GM12878 (cell line): Measurements from ENCODE around the gene CLEC20A. TPM values are rescaled to one million over a fixed set of nuclear protein-coding genes. Genes with fewer than 3 reads are reported as not detected.

ENCODE experiments used
- ATAC-seq: fragments of 200-7000 bp; cut with Tn5 transposase; 3 replicates; pipeline ENCODE4 v1.9.1; 2020; ENCODE audit warnings: mild to moderate bottlenecking, moderate library complexity
- BruUV-seq: library from RNA; stranded (reverse); fragments of 400-500 nt; replicated peaks from 2 replicates; lab custom pipeline; 2021; lab: Mats Ljungman, UMichigan
- CTCF ChIA-PET: fragments of 300-600 bp; sonication (Branson Sonifier 250); formaldehyde crosslinking; extraction: SDS; loops from one replicate; lab custom pipeline; 2021; ENCODE audit warnings: inconsistent platforms; lab: Yijun Ruan, JAX
- POLR2A ChIA-PET: fragments of 350-600 bp; formaldehyde crosslinking; extraction: SDS; loops from one replicate; lab custom pipeline; 2021; ENCODE audit warnings: inconsistent platforms; lab: Charles Lee
- RAD21 ChIA-PET: fragments of 300-600 bp; sonication (Branson Sonifier 250); formaldehyde crosslinking; loops from one replicate; lab custom pipeline; 2023; ENCODE audit warnings: antibody characterized with exemption; ENCODE audit not compliant: unreplicated experiment; lab: Charles Lee
- SMC1A ChIA-PET: fragments of 300-600 bp; sonication (Branson Sonifier 250); formaldehyde crosslinking; loops from one replicate; lab custom pipeline; 2023; ENCODE audit not compliant: unreplicated experiment, uncharacterized antibody; lab: Charles Lee
- DNase-seq: peaks from one replicate; pipeline ENCODE4 v3.0.0-alpha.2; 2011; ENCODE audit warnings: low read depth, low spot score
- FAIRE-seq: peaks from 3 replicates; lab custom pipeline; 2011; peaks lifted over from hg19 to GRCh38; lab: Jason Lieb, UNC
- H2AFZ ChIP-seq: 2 replicates; pipeline ENCODE4 v1.6.0; 2011; ENCODE audit warnings: low read depth, low read length, control low read depth; ENCODE audit not compliant: control insufficient read depth
- H3K27ac ChIP-seq: 2 replicates; pipeline ENCODE4 v1.5.1; 2011; ENCODE audit warnings: control low read depth; ENCODE audit not compliant: control insufficient read depth, insufficient read depth
- H3K27me3 ChIP-seq, 2 experiments: replicated peaks in 1 of 2; 2 replicates each; pipeline versions ENCODE4 v1.6.0 to v1.6.1; 2011; ENCODE audit warnings: low read length in 1 of 2; ENCODE audit not compliant: control insufficient read depth in 2 of 2, insufficient read depth in 2 of 2
- H3K36me3 ChIP-seq, 2 experiments: 2 replicates each; pipeline ENCODE4 v1.5.1; 2011; ENCODE audit warnings: low read length in 1 of 2; ENCODE audit not compliant: control insufficient read depth in 2 of 2, insufficient read depth in 2 of 2
- H3K4me1 ChIP-seq: 2 replicates; pipeline ENCODE4 v1.6.1; 2011; ENCODE audit warnings: mild to moderate bottlenecking, low read length, moderate library complexity, mixed read lengths; ENCODE audit not compliant: control insufficient read depth, insufficient read depth
- H3K4me2 ChIP-seq: 2 replicates; pipeline ENCODE4 v1.6.0; 2011; ENCODE audit warnings: control low read depth; ENCODE audit not compliant: control insufficient read depth, insufficient read depth
- H3K4me3 ChIP-seq: fragments of 200-600 bp; sonication (generic); 2 replicates; pipeline ENCODE4 v1.5.1; 2016
- H3K79me2 ChIP-seq: 2 replicates; pipeline ENCODE4 v1.6.0; 2011; ENCODE audit warnings: low read length; ENCODE audit not compliant: control insufficient read depth, insufficient read depth
- H3K9ac ChIP-seq: 2 replicates; pipeline ENCODE4 v1.8.0; 2011; ENCODE audit warnings: low read length, control low read depth, mixed read lengths; ENCODE audit not compliant: control insufficient read depth, insufficient read depth
- H3K9me3 ChIP-seq: replicated peaks from 3 replicates; pipeline ENCODE4 v1.5.1; 2011; ENCODE audit warnings: mild to moderate bottlenecking, low read length; ENCODE audit not compliant: control insufficient read depth, insufficient read depth
- H4K20me1 ChIP-seq: 2 replicates; pipeline ENCODE4 v1.6.0; 2011; ENCODE audit not compliant: control insufficient read depth, insufficient read depth
- BACH1 ChIP-seq: fragments of 450-650 bp; IDR thresholded peaks from 2 replicates; pipeline ENCODE4 v1.6.1; 2017; ENCODE audit warnings: mild to moderate bottlenecking, borderline replicate concordance
- EGR1 ChIP-seq, 2 experiments: IDR thresholded peaks; 1 replicate in 1 of 2; 2 replicates in 1 of 2; pipeline ENCODE4 v1.6.1; 2011 to 2012; ENCODE audit warnings: low read depth in 2 of 2, low read length in 2 of 2, borderline replicate concordance in 1 of 2, mild to moderate bottlenecking in 1 of 2, moderate library complexity in 1 of 2
- ESRRA ChIP-seq: IDR thresholded peaks from 2 replicates; pipeline ENCODE4 v1.6.1; 2012; ENCODE audit warnings: mild to moderate bottlenecking, low read length, improper control_type of control experiment
- ETV6 ChIP-seq, 2 experiments: fragments of 450-650 bp in 1 of 2; IDR thresholded peaks in 1 of 2; conservative IDR thresholded peaks in 1 of 2; 2 replicates each; pipeline ENCODE4 v1.6.1; 2014; ENCODE audit warnings: antibody characterized with exemption in 1 of 2, borderline replicate concordance in 1 of 2, low read depth in 1 of 2, mild to moderate bottlenecking in 1 of 2, moderate library complexity in 1 of 2
- FOXK2 ChIP-seq: fragments of 450-650 bp; IDR thresholded peaks from 2 replicates; pipeline ENCODE4 v1.6.1; 2017; ENCODE audit warnings: mild to moderate bottlenecking, moderate library complexity
- HCFC1 ChIP-seq: fragments of 150-350 bp; IDR thresholded peaks from 2 replicates; pipeline ENCODE4 v1.6.1; 2014; ENCODE audit warnings: low read length
- HDAC6 ChIP-seq: fragments of 200-600 bp; sonication (generic); IDR thresholded peaks from one replicate; pipeline ENCODE4 v1.8.0; 2017; ENCODE audit warnings: antibody characterized with exemption; ENCODE audit not compliant: unreplicated experiment
- KAT2A ChIP-seq: conservative IDR thresholded peaks from 2 replicates; pipeline ENCODE4 v1.6.1; 2011; ENCODE audit warnings: low read depth, low read length; ENCODE audit not compliant: control insufficient read depth
- NFXL1 ChIP-seq: fragments of 450-650 bp; IDR thresholded peaks from 2 replicates; pipeline ENCODE4 v1.6.1; 2017; ENCODE audit warnings: antibody characterized with exemption, mild to moderate bottlenecking, borderline replicate concordance
- NRF1 ChIP-seq: conservative IDR thresholded peaks from 2 replicates; pipeline ENCODE4 v1.6.1; 2011; ENCODE audit warnings: mild to moderate bottlenecking, low read depth, low read length, improper control_type of control experiment
- PAX5 ChIP-seq: IDR thresholded peaks from 2 replicates; pipeline ENCODE4 v1.6.1; 2011; ENCODE audit warnings: low read depth, low read length, borderline replicate concordance
- RB1 ChIP-seq: fragments of 450-650 bp; formaldehyde crosslinking; IDR thresholded peaks from 2 replicates; pipeline ENCODE4 v1.6.1; 2017; ENCODE audit warnings: mild to moderate bottlenecking, borderline replicate concordance
- RCOR1 ChIP-seq: conservative IDR thresholded peaks from 2 replicates; pipeline ENCODE4 v1.6.1; 2012; ENCODE audit warnings: low read depth, low read length, improper control_type of control experiment
- TARDBP ChIP-seq: IDR thresholded peaks from 2 replicates; pipeline ENCODE4 v1.6.1; 2016; ENCODE audit warnings: borderline replicate concordance
- USF2 ChIP-seq: IDR thresholded peaks from 2 replicates; pipeline ENCODE4 v1.6.1; 2011; ENCODE audit warnings: low read depth, low read length, improper control_type of control experiment, borderline replicate concordance
- YBX1 ChIP-seq: fragments of 450-650 bp; IDR thresholded peaks from 2 replicates; pipeline ENCODE4 v1.6.1; 2016; ENCODE audit warnings: antibody characterized with exemption
- WGBS: methylation state at CpG from one replicate; pipeline ENCODE4 v1.1.6; 2016; ENCODE audit warnings: low lambda C conversion rate; ENCODE audit not compliant: insufficient replicate concordance, insufficient coverage; ENCODE audit errors: missing lambda C conversion rate; 5-methylcytosine and 5-hydroxymethylcytosine counted together
- in situ Hi-C: fragments of 300-500 bp; cut with MboI; formaldehyde crosslinking; loops from 9 replicates; pipeline ENCODE4 v1.14.3; 2018; ENCODE audit warnings: mixed read lengths
- intact Hi-C: fragments of 100-400 bp; cut with micrococcal nuclease; formaldehyde crosslinking; loops from one replicate; pipeline ENCODE4 v1.14.2; 2022; ENCODE audit not compliant: unreplicated experiment
- polyA plus RNA-seq, 11 experiments: library from polyadenylated mRNA; depleted of rRNA in 4 of 11; unstranded in 6 of 11; stranded (reverse) in 5 of 11; fragments of >200 nt; fragmentation: Nextera tagmentation in 4 of 11; fragmentation: Illumina TruSeq in 1 of 11; extraction: Ambion mirVana in 4 of 11; extraction: Trizol in 1 of 11; gene quantifications; 1 replicate in 1 of 11; 2 replicates in 10 of 11; pipeline versions ENCODE4 v1.2.1 to v1.2.3, GENCODE V29; 2011 to 2016; ENCODE audit warnings: inconsistent platforms in 2 of 11, missing spikeins in 2 of 11, low read depth in 1 of 11
- total RNA-seq, 4 experiments: library from RNA; depleted of rRNA in 3 of 4; stranded (reverse); fragments of >200 nt in 3 of 4; fragmentation: Illumina TruSeq in 1 of 4; extraction: Trizol in 1 of 4; gene quantifications; 2 replicates each; pipeline versions ENCODE4 v1.2.1 to v1.2.3, GENCODE V29; 2013 to 2021
- TF ChIP-seq, protein P1 (sequence below): fragments of 450-650 bp; formaldehyde crosslinking; IDR thresholded peaks from 2 replicates; pipeline ENCODE4 v1.4.0; 2022; ENCODE audit warnings: mild to moderate bottlenecking, moderate library complexity

CLEC20A gene
- total and polyA plus RNA-seq, 10 of the 15 experiments (the other 5 are each of a cell fraction or from before 2014, with no cell fraction given): not detected

- H3K9me3 ChIP-seq: no peaks in the 10 kb centered on the region
- H3K79me2 ChIP-seq: no peaks in the 10 kb centered on the region
- FAIRE-seq (no peak), DNase-seq (no peak), ATAC-seq (no peak)
- ChIA-PET RAD21 (no interaction called here), SMC1A (no interaction called here), CTCF (interaction anchor here (0.7 kb wide), 1 partner anchor 152 kb away, joined by 3 read pairs; no protein-coding TSS in a partner anchor), POLR2A (no interaction called here)
- 18% methylated on average over 3 of the region's 3 CpGs for WGBS
- H3K4me2 ChIP-seq: no peak overlapping the region
- no peak overlapping the region for H2AFZ ChIP-seq
- no peaks in the 10 kb centered on the region for H3K36me3 ChIP-seq
- TF ChIP-seq NRF1 (no peak), BACH1 (no peak), KAT2A (no peak), EGR1 (IDR thresholded peaks at IDR 0.05; ENCODE audit: borderline replicate concordance in 1 of 2, low read depth in 2 of 2, low read length in 2 of 2) (no peak), HCFC1 (no peak), RB1 (no peak), YBX1 (no peak), PAX5 (no peak), USF2 (no peak), TARDBP (no peak), HDAC6 (no peak), RCOR1 (no peak), ESRRA (no peak), ETV6 (conservative IDR thresholded peaks at IDR 0.05 in 1 of 2, IDR thresholded peaks at IDR 0.05 in 1 of 2; ENCODE audit: borderline replicate concordance in 1 of 2, low read depth in 1 of 2) (no peak), FOXK2 (no peak), NFXL1 (no peak)
- TF ChIP-seq, protein P1, sequence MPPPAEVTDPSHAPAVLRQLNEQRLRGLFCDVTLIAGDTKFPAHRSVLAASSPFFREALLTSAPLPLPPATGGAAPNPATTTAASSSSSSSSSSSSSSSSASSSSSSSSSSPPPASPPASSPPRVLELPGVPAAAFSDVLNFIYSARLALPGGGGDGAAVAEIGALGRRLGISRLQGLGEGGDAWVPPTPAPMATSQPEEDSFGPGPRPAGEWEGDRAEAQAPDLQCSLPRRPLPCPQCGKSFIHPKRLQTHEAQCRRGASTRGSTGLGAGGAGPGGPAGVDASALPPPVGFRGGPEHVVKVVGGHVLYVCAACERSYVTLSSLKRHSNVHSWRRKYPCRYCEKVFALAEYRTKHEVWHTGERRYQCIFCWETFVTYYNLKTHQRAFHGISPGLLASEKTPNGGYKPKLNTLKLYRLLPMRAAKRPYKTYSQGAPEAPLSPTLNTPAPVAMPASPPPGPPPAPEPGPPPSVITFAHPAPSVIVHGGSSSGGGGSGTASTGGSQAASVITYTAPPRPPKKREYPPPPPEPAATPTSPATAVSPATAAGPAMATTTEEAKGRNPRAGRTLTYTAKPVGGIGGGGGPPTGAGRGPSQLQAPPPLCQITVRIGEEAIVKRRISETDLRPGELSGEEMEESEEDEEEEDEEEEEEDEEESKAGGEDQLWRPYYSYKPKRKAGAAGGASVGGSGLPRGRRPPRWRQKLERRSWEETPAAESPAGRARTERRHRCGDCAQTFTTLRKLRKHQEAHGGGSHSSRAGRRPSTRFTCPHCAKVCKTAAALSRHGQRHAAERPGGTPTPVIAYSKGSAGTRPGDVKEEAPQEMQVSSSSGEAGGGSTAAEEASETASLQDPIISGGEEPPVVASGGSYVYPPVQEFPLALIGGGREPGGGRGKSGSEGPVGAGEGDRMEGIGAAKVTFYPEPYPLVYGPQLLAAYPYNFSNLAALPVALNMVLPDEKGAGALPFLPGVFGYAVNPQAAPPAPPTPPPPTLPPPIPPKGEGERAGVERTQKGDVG: no peak
- H4K20me1 ChIP-seq: no peaks in the 10 kb centered on the region
- no TSS peak for BruUV-seq
- no peak overlapping the region for H3K27ac ChIP-seq
- no peak overlapping the region for H3K9ac ChIP-seq
- intact Hi-C loops (no loop called here), in situ Hi-C loops (no loop called here)
- no peaks in the 10 kb centered on the region for H3K4me1 ChIP-seq
- no peaks in the 10 kb centered on the region for H3K27me3 ChIP-seq
- no peak overlapping the region for H3K4me3 ChIP-seq
Observed at GRCh38 chr1:178452013-178452412, 44.8 kb downstream of the CLEC20A start.
